HFFc6 (cell line): ENCODE data around the gene HMCN1. TPM values are rescaled to one million over a fixed set of nuclear protein-coding genes. Genes with fewer than 3 reads are reported as not detected.

Experiments
- DNase-seq: peaks from one replicate; pipeline ENCODE4 v3.0.0-alpha.2; 2018
- H3K27ac Mint-ChIP-seq: 2 replicates; pipeline ENCODE4 v1.8.0; 2020; ENCODE audit warnings: mild to moderate bottlenecking, mixed read lengths
- H3K27me3 Mint-ChIP-seq: 2 replicates; pipeline ENCODE4 v1.8.0; 2021; ENCODE audit warnings: mild to moderate bottlenecking, moderate library complexity, mixed read lengths; ENCODE audit not compliant: insufficient read depth
- H3K36me3 Mint-ChIP-seq: 2 replicates; pipeline ENCODE4 v1.8.0; 2021; ENCODE audit warnings: low read depth, mixed read lengths
- H3K4me1 Mint-ChIP-seq: 2 replicates; pipeline ENCODE4 v1.8.0; 2020; ENCODE audit warnings: low read depth, mixed read lengths
- H3K4me3 Mint-ChIP-seq: 2 replicates; pipeline ENCODE4 v1.8.0; 2020; ENCODE audit warnings: mild to moderate bottlenecking, moderate library complexity, mixed read lengths
- H3K9me3 Mint-ChIP-seq: 2 replicates; pipeline ENCODE4 v1.8.0; 2020; ENCODE audit warnings: mild to moderate bottlenecking, mixed read lengths
- total RNA-seq, 6 experiments: library from RNA; stranded (reverse); fragmentation: NEBNext Ultra II Directional; extraction: Animal tissue kit (Norgen Biotek cat#: 25700); gene quantifications; 2 replicates in 1 of 6; 3 replicates in 5 of 6; pipeline ENCODE4 v1.2.3, GENCODE V29; 2021
- TF ChIP-seq, protein P1 (sequence below): fragments of 200-600 bp; sonication (generic); IDR thresholded peaks from 2 replicates; pipeline ENCODE4 v1.5.0; 2021; ENCODE audit warnings: antibody characterized with exemption, mild to moderate bottlenecking

HMCN1 gene
- total RNA-seq, 6 experiments from 2014 or later = 1.2 to 1.8 (median 1.5) TPM

DNA sequence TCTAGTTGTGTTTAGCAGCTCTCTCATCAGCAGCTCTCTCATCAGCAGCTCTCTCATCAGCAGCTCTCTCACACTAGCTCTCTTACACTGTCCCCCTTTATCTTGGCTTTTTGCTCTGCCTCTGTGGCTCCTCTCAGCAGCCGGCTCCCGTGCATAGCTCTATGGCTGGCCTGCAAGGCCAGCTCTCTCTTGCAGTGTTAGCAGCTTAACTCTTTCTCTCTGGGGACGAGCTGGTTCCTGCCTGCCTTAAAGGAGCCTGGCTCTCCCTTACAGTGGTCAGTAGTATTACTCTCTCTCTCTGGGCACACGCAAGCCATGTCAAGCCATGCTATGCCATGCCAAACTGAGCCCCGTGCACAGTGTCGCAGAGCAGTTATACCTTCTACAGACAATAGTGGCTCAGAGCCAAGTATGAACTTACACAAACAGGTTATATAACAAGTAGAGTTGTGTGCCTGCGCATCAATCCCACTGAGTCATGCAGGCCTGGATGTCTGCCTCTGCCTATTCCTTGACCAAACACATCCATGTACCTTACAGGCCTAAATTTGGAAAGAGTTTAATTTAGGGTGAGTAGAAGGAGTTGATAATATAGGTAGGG, 345.0 kb downstream of the HMCN1 start:
- H3K9me3 Mint-ChIP-seq = no peaks in the 10 kb centered on the region

DNA sequence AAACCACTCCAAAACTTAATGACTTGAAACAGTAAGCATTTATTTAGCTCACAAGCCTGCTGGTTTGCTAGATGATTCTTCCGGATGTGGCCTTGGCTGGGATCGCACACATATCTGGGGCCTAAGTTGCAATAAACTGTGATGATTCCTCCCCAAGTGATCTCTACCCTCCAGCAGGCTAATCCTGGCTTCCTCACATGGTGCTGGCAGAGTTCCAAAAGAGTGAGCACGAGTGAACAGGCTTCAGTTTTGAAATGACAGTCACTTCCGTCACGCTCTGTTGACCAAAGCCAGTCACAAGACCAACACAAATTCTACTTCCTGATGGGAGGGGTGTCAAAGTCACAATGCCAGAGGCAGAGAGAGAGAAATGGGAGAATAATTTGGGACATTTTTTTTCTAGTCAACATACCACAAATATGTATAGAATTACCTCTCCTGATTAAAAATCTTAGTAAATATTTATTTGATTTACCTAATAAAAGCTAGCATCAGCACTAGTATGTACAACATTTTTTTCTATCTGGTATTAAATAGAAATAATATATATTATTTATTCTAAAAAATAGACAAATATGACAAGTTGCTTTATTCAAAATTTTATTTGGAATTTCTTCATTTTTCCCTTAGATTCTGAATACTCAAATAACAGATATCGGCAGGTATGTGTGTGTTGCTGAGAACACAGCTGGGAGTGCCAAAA, 348.2 kb downstream of the HMCN1 start:
- Mint-ChIP-seq H3K4me1 (peaks cover 19% of the 10 kb centered on the region), H3K27ac (no peak overlapping the region), H3K9me3 (no peaks in the 10 kb centered on the region), H3K27me3 (no peaks in the 10 kb centered on the region), H3K4me3 (no peak overlapping the region), H3K36me3 (no peaks in the 10 kb centered on the region)
- TF ChIP-seq, protein P1, sequence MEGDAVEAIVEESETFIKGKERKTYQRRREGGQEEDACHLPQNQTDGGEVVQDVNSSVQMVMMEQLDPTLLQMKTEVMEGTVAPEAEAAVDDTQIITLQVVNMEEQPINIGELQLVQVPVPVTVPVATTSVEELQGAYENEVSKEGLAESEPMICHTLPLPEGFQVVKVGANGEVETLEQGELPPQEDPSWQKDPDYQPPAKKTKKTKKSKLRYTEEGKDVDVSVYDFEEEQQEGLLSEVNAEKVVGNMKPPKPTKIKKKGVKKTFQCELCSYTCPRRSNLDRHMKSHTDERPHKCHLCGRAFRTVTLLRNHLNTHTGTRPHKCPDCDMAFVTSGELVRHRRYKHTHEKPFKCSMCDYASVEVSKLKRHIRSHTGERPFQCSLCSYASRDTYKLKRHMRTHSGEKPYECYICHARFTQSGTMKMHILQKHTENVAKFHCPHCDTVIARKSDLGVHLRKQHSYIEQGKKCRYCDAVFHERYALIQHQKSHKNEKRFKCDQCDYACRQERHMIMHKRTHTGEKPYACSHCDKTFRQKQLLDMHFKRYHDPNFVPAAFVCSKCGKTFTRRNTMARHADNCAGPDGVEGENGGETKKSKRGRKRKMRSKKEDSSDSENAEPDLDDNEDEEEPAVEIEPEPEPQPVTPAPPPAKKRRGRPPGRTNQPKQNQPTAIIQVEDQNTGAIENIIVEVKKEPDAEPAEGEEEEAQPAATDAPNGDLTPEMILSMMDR = no peak
- DNase-seq = no peak

More for the DNA sequence above, 345.0 kb downstream of the HMCN1 start:
- Mint-ChIP-seq H3K4me3 (no peak overlapping the region), H3K4me1 (peaks cover 19% of the 10 kb centered on the region), H3K27ac (no peak overlapping the region), H3K36me3 (no peaks in the 10 kb centered on the region), H3K27me3 (no peaks in the 10 kb centered on the region)
- TF ChIP-seq, protein P1 = no peak
- no peak for DNase-seq

DNA sequence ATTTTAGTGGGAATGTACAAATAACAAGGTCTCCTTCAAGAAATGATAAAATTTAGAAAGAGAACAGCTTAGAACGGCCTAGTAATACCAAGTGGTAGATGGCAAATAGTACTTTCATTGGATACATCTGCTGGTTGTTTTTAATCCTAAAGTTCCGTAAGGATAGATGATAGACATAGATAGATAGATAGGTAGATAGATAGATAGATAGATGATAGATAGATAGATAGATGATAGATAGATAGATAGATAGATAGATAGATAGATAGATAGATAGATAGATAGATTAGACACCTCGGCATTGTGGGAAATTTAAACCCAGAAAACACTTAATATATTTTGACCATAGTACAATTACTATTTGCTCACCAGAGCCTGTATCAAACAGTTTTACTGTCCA, 352.4 kb downstream of the HMCN1 start:
- TF ChIP-seq, protein P1 = no peak
- Mint-ChIP-seq H3K27me3 (no peaks in the 10 kb centered on the region), H3K4me3 (no peak overlapping the region), H3K9me3 (no peaks in the 10 kb centered on the region), H3K4me1 (peaks cover 9% of the 10 kb centered on the region; the same call in 1 of the 2 replicates), H3K36me3 (no peaks in the 10 kb centered on the region), H3K27ac (no peak overlapping the region)
- DNase-seq = no peak

DNA sequence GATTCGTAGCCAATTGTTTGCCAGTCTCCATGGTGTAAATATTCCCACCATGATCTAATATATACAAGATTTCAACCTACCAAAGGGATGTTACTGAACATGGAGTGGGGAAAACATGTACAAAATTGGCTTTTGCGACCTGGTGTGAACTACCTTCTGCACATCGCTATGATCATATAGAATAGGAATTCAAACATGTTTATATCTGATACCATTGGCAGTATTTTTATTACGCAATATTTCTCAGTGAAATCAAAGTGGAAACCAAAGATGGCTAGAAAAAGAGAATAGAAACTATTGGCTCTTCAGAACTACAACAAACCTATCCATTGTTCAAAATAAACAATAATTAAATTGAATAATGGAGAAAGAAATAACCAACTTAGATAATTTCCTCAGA, 355.7 kb downstream of the HMCN1 start:
- no peaks in the 10 kb centered on the region for H3K9me3 Mint-ChIP-seq
- no peak overlapping the region for H3K4me3 Mint-ChIP-seq
- no peak overlapping the region for H3K27ac Mint-ChIP-seq
- peaks cover 29% of the 10 kb centered on the region for H3K4me1 Mint-ChIP-seq
- no peaks in the 10 kb centered on the region for H3K36me3 Mint-ChIP-seq
- no peaks in the 10 kb centered on the region for H3K27me3 Mint-ChIP-seq
- TF ChIP-seq, protein P1 = no peak
- no peak for DNase-seq

DNA sequence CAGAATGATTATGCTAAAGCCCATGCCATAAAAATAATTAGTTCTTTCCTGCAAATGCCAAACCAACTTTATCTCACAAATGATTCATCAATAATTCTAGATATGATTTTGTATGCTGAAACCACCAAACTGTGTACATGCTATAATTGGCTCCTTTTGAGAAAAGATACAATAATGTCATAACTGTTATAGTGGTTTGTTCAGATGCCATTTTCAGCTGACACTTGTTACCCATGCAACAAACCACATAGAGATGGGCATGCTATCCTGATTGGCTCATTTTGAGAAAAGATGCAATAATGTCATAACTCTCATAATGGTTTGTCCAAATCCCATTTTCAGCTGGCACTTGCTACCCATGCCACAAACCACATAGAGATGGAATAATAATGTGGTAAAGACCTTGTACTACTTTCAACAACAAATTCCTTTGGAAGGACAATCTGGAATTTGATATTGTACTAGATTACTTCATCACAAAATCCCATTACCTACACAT, 357.1 kb downstream of the HMCN1 start:
- DNase-seq = no peak
- Mint-ChIP-seq H3K4me1 (peaks cover 29% of the 10 kb centered on the region), H3K27ac (no peak overlapping the region), H3K27me3 (no peaks in the 10 kb centered on the region), H3K4me3 (no peak overlapping the region), H3K36me3 (no peaks in the 10 kb centered on the region), H3K9me3 (no peaks in the 10 kb centered on the region)
- TF ChIP-seq, protein P1 = no peak
